BE2C (cell line): ENCODE data around the gene DLG2.
A peak's percentile ranks its signal among the peaks of the same experiment; 100 is the strongest.
"Not testable (repeated sequence)": the region's sequence is repeated elsewhere in the genome, so short reads cannot be mapped to it uniquely, and the experiment has no call there.

Source experiments
- DNase-seq: peaks from one replicate; pipeline ENCODE4 v3.0.0-alpha.2; 2020
- H3K27me3 ChIP-seq: fragments of 250-450 bp; sonication (Bioruptor Pico); 2 replicates; pipeline ENCODE4 v1.5.1; 2020; ENCODE audit warnings: mild to moderate bottlenecking
- H3K36me3 ChIP-seq: fragments of 250-450 bp; sonication (Bioruptor Pico); 2 replicates; pipeline ENCODE4 v1.5.1; 2020; ENCODE audit warnings: mild to moderate bottlenecking
- H3K4me1 ChIP-seq: fragments of 250-450 bp; sonication (Bioruptor Pico); 2 replicates; pipeline ENCODE4 v1.5.1; 2020
- H3K4me3 ChIP-seq: 2 replicates; pipeline ENCODE4 v1.5.1; 2011; ENCODE audit warnings: low read depth, low read length
- H3K9me3 ChIP-seq: fragments of 250-450 bp; sonication (Bioruptor Pico); 2 replicates; pipeline ENCODE4 v1.5.1; 2020
- CTCF ChIP-seq: IDR thresholded peaks from 2 replicates; pipeline ENCODE4 v1.5.1; 2012; ENCODE audit warnings: mild to moderate bottlenecking, low read depth, low read length

The DLG2 gene

GRCh38 chr11:84790849-84791427 is 836.2 kb downstream of the DLG2 start:
- peaks cover 4% of the 10 kb centered on the region; the same call in 1 of the 2 replicates for H3K27me3 ChIP-seq
- H3K36me3 ChIP-seq = no peaks in the 10 kb centered on the region
- H3K9me3 ChIP-seq = no peaks in the 10 kb centered on the region
- no peaks in the 10 kb centered on the region for H3K4me1 ChIP-seq
- no peak overlapping the region for H3K4me3 ChIP-seq
- TF ChIP-seq CTCF = no peak
- no peak for DNase-seq

- no peak for TF ChIP-seq CTCF
- no peak overlapping the region for H3K4me3 ChIP-seq
These were observed 838.9 kb downstream of the DLG2 start for GRCh38 chr11:84788220-84788619.

GRCh38 chr11:84784158-84784557 is 843.0 kb downstream of the DLG2 start:
- H3K27me3 ChIP-seq, H3K4me3 ChIP-seq, H3K4me1 ChIP-seq, H3K9me3 ChIP-seq, H3K36me3 ChIP-seq, DNase-seq: not testable (repeated sequence)

More at GRCh38 chr11:84788220-84788619, 838.9 kb downstream of the DLG2 start:
- no peak for DNase-seq
- Histone ChIP-seq H3K36me3 (no peaks in the 10 kb centered on the region), H3K9me3 (no peaks in the 10 kb centered on the region), H3K4me1 (no peaks in the 10 kb centered on the region), H3K27me3 (no peaks in the 10 kb centered on the region)

GRCh38 chr11:84780689-84781293 is 846.4 kb downstream of the DLG2 start:
- Histone ChIP-seq H3K4me1 (no peaks in the 10 kb centered on the region), H3K36me3 (no peaks in the 10 kb centered on the region), H3K4me3 (no peak overlapping the region), H3K27me3 (no peaks in the 10 kb centered on the region; the same call in 1 of the 2 replicates), H3K9me3 (no peaks in the 10 kb centered on the region)
- no peak for DNase-seq
- TF ChIP-seq CTCF = peak; percentile 54

- H3K4me1 ChIP-seq = no peaks in the 10 kb centered on the region
- H3K36me3 ChIP-seq = no peaks in the 10 kb centered on the region
- no peaks in the 10 kb centered on the region for H3K9me3 ChIP-seq
- no peak for DNase-seq
- no peak overlapping the region for H3K4me3 ChIP-seq
- H3K27me3 ChIP-seq = no peaks in the 10 kb centered on the region; the same call in 1 of the 2 replicates
- no peak for TF ChIP-seq CTCF
These were observed 851.6 kb downstream of the DLG2 start for GRCh38 chr11:84775503-84775902.

- TF ChIP-seq CTCF = no peak
- no peak overlapping the region for H3K4me3 ChIP-seq
- H3K9me3 ChIP-seq = no peaks in the 10 kb centered on the region
- no peaks in the 10 kb centered on the region for H3K27me3 ChIP-seq
- no peaks in the 10 kb centered on the region for H3K4me1 ChIP-seq
- no peak for DNase-seq
- no peaks in the 10 kb centered on the region for H3K36me3 ChIP-seq
These were observed 863.2 kb downstream of the DLG2 start for GRCh38 chr11:84763931-84764330.
